ENCODE results near the gene WDR72.
"Not testable (repeated sequence)": the region's sequence is repeated elsewhere in the genome, so short reads cannot be mapped to it uniquely, and the experiment has no call there.

- not testable (repeated sequence) for TF ChIP-seq POLR2A, POLR2AphosphoS5, EP300, CTCF (IDR thresholded peaks at IDR 0.05)
Measured at GRCh38 chr15:53785241-53785640, 25.8 kb upstream of the WDR72 start.
